HG02763 (cell line): ENCODE data around the gene RALGPS1.

ENCODE experiments used
- ATAC-seq: cut with Tn5 transposase; IDR thresholded peaks from one replicate; pipeline ENCODE4 v1.9.1; 2021; ENCODE audit warnings: mild to moderate bottlenecking, moderate library complexity; ENCODE audit not compliant: unreplicated experiment

Gene RALGPS1

GRCh38 chr9:127114606-127115005 lies 200.0 kb downstream of the RALGPS1 start:
- no peak for ATAC-seq

GRCh38 chr9:127116088-127116726 lies 201.6 kb downstream of the RALGPS1 start:
- ATAC-seq, result no peak

DNA sequence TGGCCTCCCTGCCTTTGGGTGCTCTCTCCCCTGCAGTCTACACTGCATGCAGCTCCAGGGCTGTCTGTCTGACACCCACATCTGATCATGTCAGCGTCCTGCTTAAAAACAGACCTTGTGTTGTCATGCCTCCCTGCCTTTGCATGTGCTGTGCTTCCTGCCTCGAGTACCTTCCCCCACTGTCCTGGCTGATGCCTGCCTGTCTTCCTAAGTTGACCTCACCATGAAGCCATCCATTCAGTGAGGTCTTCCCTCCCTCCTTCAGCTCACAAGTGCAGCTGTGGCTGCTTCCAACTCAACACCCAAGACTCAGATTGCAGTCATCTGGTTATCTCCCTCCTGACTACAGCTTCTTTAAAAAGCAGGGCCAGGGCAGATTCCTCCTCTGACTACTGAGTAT lies 202.4 kb downstream of the RALGPS1 start:
- no peak for ATAC-seq

DNA sequence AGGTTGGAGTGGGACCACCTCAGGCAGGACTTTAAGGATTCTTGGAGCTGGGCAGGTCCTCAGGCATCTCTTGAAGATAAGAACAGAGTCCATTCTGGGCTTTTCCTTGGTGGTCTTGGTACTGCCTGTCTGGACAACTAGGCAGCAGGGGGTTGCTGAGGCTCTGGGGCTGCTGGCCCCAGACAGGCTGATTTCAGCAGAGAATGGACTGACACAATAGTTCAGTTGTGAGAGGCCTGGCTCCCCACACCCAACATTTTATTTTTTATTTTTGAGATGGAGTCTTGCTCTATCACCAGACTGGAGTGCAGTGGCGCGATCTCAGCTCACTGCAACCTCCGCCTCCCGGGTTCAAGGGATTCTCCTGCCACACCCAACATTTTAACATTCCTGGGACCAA lies 203.2 kb downstream of the RALGPS1 start:
- ATAC-seq, result no peak

DNA sequence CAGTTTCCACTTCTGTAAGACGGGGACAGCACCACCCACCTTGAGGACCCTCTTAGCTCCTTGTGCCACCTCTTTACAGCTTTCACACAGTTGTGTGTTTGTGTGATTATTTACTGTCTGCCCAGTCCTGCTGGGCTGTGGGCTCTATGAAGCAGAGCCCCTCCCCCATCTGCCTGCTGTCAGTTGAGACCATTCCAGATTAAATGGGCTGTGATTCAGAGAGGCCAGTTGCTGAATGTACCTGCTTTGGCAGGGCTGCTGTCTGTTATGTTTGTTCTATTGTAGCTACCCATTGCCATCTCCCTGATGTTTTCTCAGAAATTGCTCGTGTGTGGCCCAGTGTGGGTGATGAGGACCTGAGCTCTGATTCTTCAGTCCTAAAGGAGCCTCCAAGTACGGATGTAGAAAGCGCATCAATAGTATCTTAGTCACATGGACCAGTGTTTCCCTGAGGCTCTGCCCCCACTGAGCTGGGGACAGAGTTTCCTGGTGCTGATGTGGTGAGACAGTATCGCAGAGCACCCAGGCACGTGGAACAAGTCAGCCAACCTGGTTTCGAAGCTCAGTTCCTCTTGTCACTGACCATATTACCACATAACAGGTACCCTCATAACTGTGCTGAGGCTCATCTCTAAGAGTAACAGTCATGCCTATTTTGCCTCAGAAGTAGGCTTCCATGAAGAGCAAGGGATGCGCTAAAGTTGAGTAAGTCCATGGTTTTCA lies 204.2 kb downstream of the RALGPS1 start:
- no peak for ATAC-seq

GRCh38 chr9:127119320-127119709 lies 204.7 kb downstream of the RALGPS1 start:
- no peak for ATAC-seq

- ATAC-seq, result no peak
These were observed 207.1 kb downstream of the RALGPS1 start for GRCh38 chr9:127121628-127122175.

GRCh38 chr9:127122176-127123063 lies 207.8 kb downstream of the RALGPS1 start, which contains the start of gene ANGPTL2:
Gene ANGPTL2 (minus strand): TSS chr9:127122635. CDS start chr9:127108731, 13,904 bp downstream.
- ATAC-seq, result no peak

DNA sequence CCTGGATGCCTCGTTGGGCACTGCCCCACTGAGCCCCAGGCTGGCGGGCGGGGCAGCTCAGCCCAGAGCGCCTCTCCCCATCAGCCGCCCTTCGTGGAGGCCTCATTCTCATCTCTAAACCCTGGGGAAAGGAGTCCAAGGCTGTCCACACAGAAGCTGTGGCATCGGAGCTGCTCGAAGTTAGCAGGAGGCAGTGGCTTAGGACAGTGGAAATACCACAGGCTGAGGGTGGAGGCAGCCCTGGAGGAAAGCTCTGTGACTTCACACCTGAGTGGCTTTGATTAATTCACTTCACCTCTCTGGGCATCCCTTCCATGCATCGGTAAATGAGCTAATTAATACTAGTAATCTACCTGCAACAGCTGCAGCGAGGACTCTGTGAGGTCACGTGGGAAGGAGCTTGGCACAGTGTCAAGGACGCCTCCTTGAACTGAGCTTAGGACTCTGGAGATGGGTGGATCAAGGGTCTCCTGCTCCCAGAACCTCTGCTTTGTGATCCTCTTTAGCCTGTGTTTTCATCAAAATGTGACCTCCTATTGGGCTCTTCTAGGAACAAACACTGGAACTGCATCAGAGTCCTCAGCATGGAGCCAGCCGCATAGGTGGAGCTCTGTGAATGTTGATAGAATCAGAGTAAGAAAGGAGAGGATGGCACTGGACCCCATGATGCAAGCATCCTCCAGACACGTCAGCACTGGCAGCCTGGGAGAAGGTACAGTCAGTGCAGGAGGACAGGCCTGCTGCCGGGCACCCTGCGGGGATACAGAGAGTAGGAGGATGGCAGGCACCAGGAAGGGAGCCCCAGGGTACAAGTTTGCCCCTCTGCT lies 208.7 kb downstream of the RALGPS1 start:
- ATAC-seq, result no peak

DNA sequence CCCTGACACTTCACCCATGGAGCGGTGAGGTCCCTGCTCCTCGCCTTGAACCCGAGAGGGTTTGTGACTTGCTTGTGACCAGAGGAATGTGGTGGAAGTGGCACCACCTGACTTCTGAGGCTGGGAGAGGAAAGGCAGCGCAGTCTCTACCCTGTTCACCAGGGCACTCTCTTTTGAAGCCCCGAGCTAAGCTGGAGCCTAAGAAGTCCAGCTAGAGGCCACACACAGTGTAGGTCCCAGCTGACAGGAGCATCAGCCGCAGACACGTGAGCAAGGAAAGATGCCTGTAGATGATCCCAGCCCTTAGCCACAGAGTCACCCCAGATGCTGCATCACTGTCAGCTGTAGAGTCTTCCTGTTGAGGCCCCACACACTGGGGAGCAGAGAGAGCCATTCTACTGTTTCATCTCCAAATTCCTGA lies 209.5 kb downstream of the RALGPS1 start:
- ATAC-seq, result no peak

- ATAC-seq, result no peak
These were observed 210.2 kb downstream of the RALGPS1 start for GRCh38 chr9:127124792-127125191.

GRCh38 chr9:127126971-127127370 lies 212.4 kb downstream of the RALGPS1 start:
- no peak for ATAC-seq

DNA sequence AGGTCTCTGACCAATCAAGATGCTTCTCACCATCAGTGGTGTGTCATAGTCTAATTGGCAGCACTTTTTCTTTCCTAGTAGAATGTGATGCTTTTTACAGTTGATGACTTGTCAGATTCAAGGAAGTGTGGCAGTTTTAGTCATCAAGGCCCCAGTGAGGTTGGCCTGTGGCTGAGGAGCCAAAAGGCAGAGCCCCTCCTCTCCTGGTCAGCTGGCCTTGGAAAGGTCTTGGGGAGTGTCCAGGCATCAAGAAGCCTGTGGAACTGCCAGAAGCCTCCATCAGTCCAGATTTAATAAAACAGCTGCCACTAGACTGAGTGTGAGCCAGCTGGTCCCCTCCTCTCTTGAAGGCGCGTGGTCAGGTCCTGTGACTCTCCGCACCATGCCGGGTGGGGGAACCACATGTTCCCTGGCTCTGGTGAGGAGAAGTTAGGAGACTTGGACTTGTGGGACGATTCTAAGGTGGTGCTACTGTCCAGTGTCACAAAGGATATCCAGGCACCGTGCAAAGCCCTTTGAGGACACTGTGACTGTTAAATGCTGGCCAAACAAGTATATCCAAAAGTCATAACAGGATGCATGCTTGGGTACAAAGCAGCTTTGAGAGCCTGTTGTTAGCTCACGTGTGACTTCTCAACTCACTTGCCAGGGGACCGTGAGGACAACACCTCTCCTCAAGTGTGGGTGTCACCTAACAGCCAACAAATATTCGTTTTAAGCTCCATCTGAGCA lies 213.9 kb downstream of the RALGPS1 start:
- no peak for ATAC-seq

- no peak for ATAC-seq
These were observed 214.6 kb downstream of the RALGPS1 start for GRCh38 chr9:127129073-127129717.

DNA sequence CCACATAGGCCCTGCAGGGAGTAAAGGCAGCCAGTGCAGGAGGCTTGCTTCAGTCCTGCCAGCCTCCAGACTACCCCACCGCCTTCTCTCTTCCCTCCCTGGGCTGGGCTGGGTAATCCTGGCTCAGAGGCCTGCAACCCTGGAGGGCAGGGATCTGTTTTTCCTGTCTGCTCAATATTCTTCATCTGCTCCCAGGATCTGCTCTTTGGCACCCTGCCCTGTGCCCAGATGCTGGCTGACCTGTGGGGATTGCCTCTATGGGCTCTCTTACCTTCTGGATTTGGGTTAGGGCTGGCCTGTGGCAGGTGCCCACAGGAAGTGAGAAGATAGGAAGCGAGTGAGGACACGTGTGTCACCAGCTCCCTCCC lies 215.1 kb downstream of the RALGPS1 start:
- ATAC-seq, result no peak

DNA sequence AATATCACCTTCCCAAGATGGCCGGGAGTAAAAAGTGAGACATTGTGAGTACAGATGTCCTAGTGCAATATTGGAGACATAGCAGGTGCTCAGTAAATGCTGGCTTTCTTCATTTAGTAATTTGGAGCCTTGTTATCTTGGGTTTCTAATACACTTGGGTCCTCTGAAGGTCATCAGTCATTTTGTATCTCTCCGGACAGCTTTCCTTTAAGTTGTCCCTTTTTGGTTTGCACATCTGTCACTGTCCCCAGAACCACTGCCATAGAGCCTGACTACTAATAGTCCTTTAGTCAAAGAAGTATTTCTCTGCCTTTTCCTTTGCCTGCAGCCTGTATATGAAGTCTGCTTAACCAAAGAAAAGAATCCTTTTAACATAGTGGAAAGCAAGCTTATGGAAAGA lies 215.7 kb downstream of the RALGPS1 start:
- ATAC-seq, result no peak

DNA sequence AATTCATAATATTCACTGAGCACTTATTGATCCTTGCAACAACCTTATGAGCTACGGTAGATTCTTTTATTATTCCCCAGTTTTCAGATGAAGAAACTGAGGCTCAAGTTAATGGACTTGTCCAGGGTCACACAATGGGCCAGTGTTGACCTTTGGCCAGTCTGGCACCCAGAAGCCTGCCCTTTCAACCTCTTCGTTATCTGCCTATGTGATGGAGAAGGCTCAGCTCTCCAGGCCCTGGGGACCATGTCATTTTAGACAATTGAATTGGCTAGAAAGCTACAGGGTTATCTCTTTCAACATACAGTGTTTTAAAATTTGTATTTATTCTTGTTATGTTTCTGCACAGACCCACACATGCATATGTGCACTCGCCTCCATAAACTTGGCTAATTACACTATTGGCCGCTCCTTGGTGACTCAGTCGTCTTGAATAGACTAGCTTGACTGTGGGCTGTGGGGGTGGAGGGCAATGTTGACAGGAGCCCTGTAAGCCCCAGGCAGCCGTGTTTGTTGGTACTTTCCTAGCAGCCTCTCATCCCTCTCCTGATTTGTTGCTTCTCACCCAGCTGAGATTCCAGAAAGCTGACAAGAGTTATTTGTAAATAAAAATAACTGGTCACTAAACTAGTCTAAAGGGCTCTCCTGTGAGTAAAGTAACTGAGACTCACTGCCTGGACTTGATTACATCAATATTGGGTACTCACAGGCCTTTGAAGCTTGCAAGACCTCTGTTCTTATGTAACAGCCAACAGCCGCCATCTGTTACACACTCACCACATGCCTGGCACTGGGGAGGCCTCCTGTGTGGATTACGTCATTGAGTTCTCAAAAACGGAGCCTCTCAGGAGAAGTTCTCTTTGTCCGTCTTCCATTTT lies 216.3 kb downstream of the RALGPS1 start:
- no peak for ATAC-seq

GRCh38 chr9:127131871-127132270 lies 217.3 kb downstream of the RALGPS1 start:
- no peak for ATAC-seq
